Subcutaneous abdominal adipose tissue (tissue), 5 donors: Measurements from ENCODE around the gene DENND4A.

Experiments used
- H3K27ac ChIP-seq: one replicate; pipeline ENCODE4 v1.7.0; 2013; ENCODE audit warnings: low read depth, mild to moderate bottlenecking, inconsistent platforms, low read length, moderate library complexity
- H3K27me3 ChIP-seq, 5 donors: one replicate each; pipeline ENCODE4 v1.7.0; 2013; ENCODE audit warnings: low read length in 5 of 5, inconsistent platforms in 1 of 5; ENCODE audit not compliant: control insufficient read depth in 5 of 5, insufficient read depth in 4 of 5
- H3K36me3 ChIP-seq, 5 donors: one replicate each; pipeline ENCODE4 v1.7.0; 2013; ENCODE audit warnings: low read length in 5 of 5; ENCODE audit not compliant: control insufficient read depth in 5 of 5, insufficient read depth in 5 of 5
- H3K4me1 ChIP-seq, 5 donors: one replicate each; pipeline ENCODE4 v1.7.0; 2013; ENCODE audit warnings: low read length in 5 of 5, mild to moderate bottlenecking in 3 of 5, moderate library complexity in 1 of 5; ENCODE audit not compliant: control insufficient read depth in 5 of 5, insufficient read depth in 5 of 5
- H3K4me3 ChIP-seq, 5 donors: one replicate each; pipeline ENCODE4 v1.7.0; 2013; ENCODE audit warnings: low read length in 5 of 5, low read depth in 1 of 5
- H3K9ac ChIP-seq, 5 donors: one replicate each; pipeline ENCODE4 v1.7.0; 2013; ENCODE audit warnings: low read length in 5 of 5, mild to moderate bottlenecking in 4 of 5, moderate library complexity in 3 of 5
- H3K9me3 ChIP-seq, 5 donors: one replicate each; pipeline ENCODE4 v1.7.0; 2013; ENCODE audit warnings: low read length in 5 of 5; ENCODE audit not compliant: control insufficient read depth in 5 of 5
- donor health status: healthy.
- donor health status: healthy.
- donor health status: healthy.
- donor health status: healthy.
- donor health status: healthy.

The DENND4A gene

GRCh38 chr15:65777053-65777452, 15.0 kb downstream of the DENND4A start:
- no peaks in the 10 kb centered on the region for H3K27me3 ChIP-seq
- no peak overlapping the region for H3K4me3 ChIP-seq
- no peaks in the 10 kb centered on the region for H3K36me3 ChIP-seq
- no peak overlapping the region for H3K9ac ChIP-seq
- no peaks in the 10 kb centered on the region for H3K9me3 ChIP-seq
- no peak overlapping the region for H3K27ac ChIP-seq
- no peaks in the 10 kb centered on the region for H3K4me1 ChIP-seq

GRCh38 chr15:65773386-65774111, 18.5 kb downstream of the DENND4A start:
- no peaks in the 10 kb centered on the region for H3K4me1 ChIP-seq

GRCh38 chr15:65772930-65773329, 19.2 kb downstream of the DENND4A start:
- Histone ChIP-seq H3K9me3 (no peaks in the 10 kb centered on the region), H3K27ac (no peak overlapping the region), H3K4me1 (no peaks in the 10 kb centered on the region), H3K9ac (no peak overlapping the region), H3K27me3 (no peaks in the 10 kb centered on the region), H3K36me3 (no peaks in the 10 kb centered on the region), H3K4me3 (no peak overlapping the region)

More at GRCh38 chr15:65773386-65774111, 18.5 kb downstream of the DENND4A start:
- Histone ChIP-seq H3K27me3 (no peaks in the 10 kb centered on the region), H3K36me3 (no peaks in the 10 kb centered on the region), H3K9me3 (no peaks in the 10 kb centered on the region), H3K4me3 (no peak overlapping the region), H3K9ac (no peak overlapping the region), H3K27ac (no peak overlapping the region)

- Histone ChIP-seq H3K4me3 (no peak overlapping the region), H3K9ac (no peak overlapping the region), H3K9me3 (no peaks in the 10 kb centered on the region), H3K36me3 (no peaks in the 10 kb centered on the region), H3K27ac (no peak overlapping the region), H3K4me1 (no peaks in the 10 kb centered on the region), H3K27me3 (no peaks in the 10 kb centered on the region)
Measured at GRCh38 chr15:65771870-65772269, 20.2 kb downstream of the DENND4A start.

- Histone ChIP-seq H3K4me1 (no peaks in the 10 kb centered on the region), H3K27me3 (no peaks in the 10 kb centered on the region), H3K27ac (no peak overlapping the region), H3K9me3 (no peaks in the 10 kb centered on the region), H3K9ac (no peak overlapping the region), H3K36me3 (no peaks in the 10 kb centered on the region), H3K4me3 (no peak overlapping the region)
Measured at GRCh38 chr15:65769482-65769881, 22.6 kb downstream of the DENND4A start.

- Histone ChIP-seq H3K9me3 (no peaks in the 10 kb centered on the region), H3K27me3 (no peaks in the 10 kb centered on the region), H3K4me1 (peaks cover 0 to 3% (median 0%) of the 10 kb centered on the region in 5 donors), H3K27ac (no peak overlapping the region), H3K9ac (no peak overlapping the region), H3K36me3 (no peaks in the 10 kb centered on the region), H3K4me3 (no peak overlapping the region)
Measured at GRCh38 chr15:65767895-65768294, 24.2 kb downstream of the DENND4A start.

- no peaks in the 10 kb centered on the region for H3K27me3 ChIP-seq
- no peak overlapping the region for H3K9ac ChIP-seq
- no peak overlapping the region for H3K4me3 ChIP-seq
- H3K27ac ChIP-seq = no peak overlapping the region
- no peaks in the 10 kb centered on the region for H3K9me3 ChIP-seq
- H3K4me1 ChIP-seq = peaks cover 0 to 3% (median 0%) of the 10 kb centered on the region in 5 donors
- H3K36me3 ChIP-seq = no peaks in the 10 kb centered on the region
Measured at GRCh38 chr15:65767264-65767595, 24.9 kb downstream of the DENND4A start.

- no peaks in the 10 kb centered on the region for H3K36me3 ChIP-seq
- no peak overlapping the region for H3K27ac ChIP-seq
- H3K4me3 ChIP-seq = no peak overlapping the region
- no peak overlapping the region for H3K9ac ChIP-seq
- no peaks in the 10 kb centered on the region for H3K27me3 ChIP-seq
- peaks cover 0 to 3% (median 0%) of the 10 kb centered on the region in 5 donors for H3K4me1 ChIP-seq
- no peaks in the 10 kb centered on the region for H3K9me3 ChIP-seq
Measured at GRCh38 chr15:65766422-65767263, 25.4 kb downstream of the DENND4A start.

GRCh38 chr15:65765106-65765505, 27.0 kb downstream of the DENND4A start:
- Histone ChIP-seq H3K9me3 (no peaks in the 10 kb centered on the region), H3K27me3 (no peaks in the 10 kb centered on the region)

More at GRCh38 chr15:65765106-65765505, 27.0 kb downstream of the DENND4A start:
- Histone ChIP-seq H3K4me1 (peaks cover 0 to 3% (median 0%) of the 10 kb centered on the region in 5 donors), H3K27ac (no peak overlapping the region), H3K4me3 (no peak overlapping the region), H3K36me3 (no peaks in the 10 kb centered on the region), H3K9ac (no peak overlapping the region)
